Measurements from ENCODE around the gene NIT1. TPM values are rescaled to one million over a fixed set of nuclear protein-coding genes. Genes with fewer than 3 reads are reported as not detected.

NIT1 gene
- total and polyA plus RNA-seq, 8 donors, result 17.9 to 48.4 (median 20.1) TPM

DNA sequence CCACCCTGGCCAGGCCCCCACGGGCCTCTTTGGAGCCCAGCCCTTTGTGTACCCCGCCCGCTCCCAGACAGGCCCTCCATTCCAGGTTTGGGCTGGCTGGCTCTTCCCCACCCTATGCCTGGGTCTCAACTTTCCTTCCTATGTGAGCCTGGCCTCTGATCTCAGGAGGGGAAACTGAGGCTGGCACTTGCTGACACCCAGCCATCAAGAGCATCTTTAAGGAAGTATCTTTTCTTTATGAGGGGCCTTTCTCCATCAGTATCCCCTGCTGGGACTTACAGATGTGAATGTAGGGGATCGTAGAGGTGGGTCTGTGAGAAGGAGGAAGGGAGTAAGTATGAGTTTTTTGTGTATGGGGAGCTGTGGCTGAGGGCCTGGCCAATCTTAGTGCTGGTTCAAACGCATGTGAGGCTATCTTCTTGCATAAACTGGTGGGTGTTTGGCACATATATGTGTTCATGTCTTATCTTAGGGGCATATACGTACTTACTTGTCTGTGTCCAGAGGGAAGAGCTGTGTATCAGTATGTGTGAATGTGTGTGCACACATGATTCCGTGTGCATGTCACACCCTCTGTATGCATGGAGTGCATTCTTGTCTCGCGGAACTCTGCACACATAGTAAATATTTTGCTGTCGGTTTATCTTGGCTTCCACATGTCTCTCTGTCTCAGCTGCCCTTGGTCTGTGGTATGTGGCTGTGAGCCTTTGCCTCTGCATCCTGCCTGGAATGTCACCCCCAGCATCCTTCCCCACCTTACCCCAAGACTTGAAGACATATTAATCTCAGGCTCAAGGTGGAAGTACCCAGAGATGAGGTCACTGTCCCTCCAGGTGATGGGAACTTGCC, 33.9 kb upstream of the NIT1 start:
- H3K4me1 ChIP-seq, result peaks cover 0 to 24% (median 23%) of the 10 kb centered on the region in 3 donors
- no peaks in the 10 kb centered on the region for H3K27me3 ChIP-seq
- no peaks in the 10 kb centered on the region for H3K9me3 ChIP-seq
- intact Hi-C loops (cut with DNase I), result no loop called here
- H3K4me3 ChIP-seq, result no peak overlapping the region
- WGBS, 2 donors, result 42 to 46% methylated on average over 10 of the region's 10 CpGs
- H3K27ac ChIP-seq, result peak overlapping the region; percentile 20 to 81 (median 62)
- FAIRE-seq (no peak), DNase-seq (peak in 1 of 6 donors; percentile 23), ATAC-seq (no peak)
- TF ChIP-seq, protein P1, sequence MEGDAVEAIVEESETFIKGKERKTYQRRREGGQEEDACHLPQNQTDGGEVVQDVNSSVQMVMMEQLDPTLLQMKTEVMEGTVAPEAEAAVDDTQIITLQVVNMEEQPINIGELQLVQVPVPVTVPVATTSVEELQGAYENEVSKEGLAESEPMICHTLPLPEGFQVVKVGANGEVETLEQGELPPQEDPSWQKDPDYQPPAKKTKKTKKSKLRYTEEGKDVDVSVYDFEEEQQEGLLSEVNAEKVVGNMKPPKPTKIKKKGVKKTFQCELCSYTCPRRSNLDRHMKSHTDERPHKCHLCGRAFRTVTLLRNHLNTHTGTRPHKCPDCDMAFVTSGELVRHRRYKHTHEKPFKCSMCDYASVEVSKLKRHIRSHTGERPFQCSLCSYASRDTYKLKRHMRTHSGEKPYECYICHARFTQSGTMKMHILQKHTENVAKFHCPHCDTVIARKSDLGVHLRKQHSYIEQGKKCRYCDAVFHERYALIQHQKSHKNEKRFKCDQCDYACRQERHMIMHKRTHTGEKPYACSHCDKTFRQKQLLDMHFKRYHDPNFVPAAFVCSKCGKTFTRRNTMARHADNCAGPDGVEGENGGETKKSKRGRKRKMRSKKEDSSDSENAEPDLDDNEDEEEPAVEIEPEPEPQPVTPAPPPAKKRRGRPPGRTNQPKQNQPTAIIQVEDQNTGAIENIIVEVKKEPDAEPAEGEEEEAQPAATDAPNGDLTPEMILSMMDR (IDR thresholded peaks at IDR 0.05), result no peak
- no peaks in the 10 kb centered on the region for H3K36me3 ChIP-seq

DNA sequence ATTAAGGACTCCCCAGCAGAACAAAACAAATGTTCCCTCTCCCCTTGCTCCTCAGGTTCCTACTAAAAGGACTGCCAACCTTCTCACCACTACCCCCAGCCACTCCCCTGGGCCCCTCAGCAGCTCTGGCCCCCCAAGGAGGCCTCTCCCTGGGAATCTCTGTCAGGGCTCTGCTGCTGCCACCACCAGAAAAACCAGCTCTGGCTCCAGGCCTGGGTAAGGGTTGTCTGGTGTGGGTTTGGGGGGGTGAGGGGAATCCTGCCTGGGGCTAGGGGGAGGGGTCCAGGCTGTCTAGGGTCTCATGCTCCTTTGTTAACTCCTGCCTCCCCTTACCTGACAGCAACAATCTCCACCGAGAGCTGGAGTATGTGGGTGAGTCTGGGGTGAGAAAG, 33.3 kb upstream of the NIT1 start:
- Histone ChIP-seq H3K27ac (peak overlapping the region in 1 of 4 donors; percentile 79), H3K9me3 (no peaks in the 10 kb centered on the region), H3K4me1 (peaks cover 0 to 25% (median 25%) of the 10 kb centered on the region in 3 donors), H3K36me3 (no peaks in the 10 kb centered on the region), H3K4me3 (no peak overlapping the region), H3K27me3 (no peaks in the 10 kb centered on the region)
- ATAC-seq, result no peak
- FAIRE-seq, result no peak
- 91 to 96% methylated on average over 1 of the region's 1 CpG for WGBS, 2 donors
- intact Hi-C loops (cut with DNase I), result no loop called here
- TF ChIP-seq, protein P1 (IDR thresholded peaks at IDR 0.05), result no peak
- DNase-seq, result peak in 1 of 6 donors; percentile 46

DNA sequence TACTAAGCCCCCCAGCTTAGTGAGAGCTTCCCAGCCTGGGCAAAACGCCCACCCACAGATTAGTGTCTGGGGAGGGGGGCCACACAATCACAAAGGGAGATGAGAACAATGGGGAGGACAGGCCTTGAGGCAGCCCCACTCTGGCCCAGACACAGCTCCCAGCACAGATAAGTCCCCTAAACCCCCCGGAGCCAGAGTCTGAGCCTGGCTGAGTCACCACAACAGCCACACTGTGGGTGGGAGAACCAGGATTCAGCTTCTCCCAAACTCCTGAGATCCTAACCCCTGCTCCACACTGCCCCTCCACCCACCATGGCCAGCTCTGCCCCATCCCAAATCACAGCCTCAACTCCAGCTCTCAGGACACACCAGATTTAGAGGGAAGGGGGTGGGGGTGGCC, 32.7 kb upstream of the NIT1 start:
- intact Hi-C loops (cut with DNase I), result no loop called here
- H3K36me3 ChIP-seq, result no peaks in the 10 kb centered on the region
- TF ChIP-seq, protein P1 (IDR thresholded peaks at IDR 0.05), result no peak
- 65 to 69% methylated on average over 2 of the region's 2 CpGs for WGBS, 2 donors
- no peak overlapping the region for H3K4me3 ChIP-seq
- H3K27ac ChIP-seq, result peak overlapping the region in 1 of 4 donors; percentile 79
- peaks cover 0 to 31% (median 30%) of the 10 kb centered on the region in 3 donors for H3K4me1 ChIP-seq
- H3K27me3 ChIP-seq, result no peaks in the 10 kb centered on the region
- ATAC-seq (no peak), DNase-seq (peak in 1 of 6 donors; percentile 47), FAIRE-seq (no peak)
- H3K9me3 ChIP-seq, result no peaks in the 10 kb centered on the region

DNA sequence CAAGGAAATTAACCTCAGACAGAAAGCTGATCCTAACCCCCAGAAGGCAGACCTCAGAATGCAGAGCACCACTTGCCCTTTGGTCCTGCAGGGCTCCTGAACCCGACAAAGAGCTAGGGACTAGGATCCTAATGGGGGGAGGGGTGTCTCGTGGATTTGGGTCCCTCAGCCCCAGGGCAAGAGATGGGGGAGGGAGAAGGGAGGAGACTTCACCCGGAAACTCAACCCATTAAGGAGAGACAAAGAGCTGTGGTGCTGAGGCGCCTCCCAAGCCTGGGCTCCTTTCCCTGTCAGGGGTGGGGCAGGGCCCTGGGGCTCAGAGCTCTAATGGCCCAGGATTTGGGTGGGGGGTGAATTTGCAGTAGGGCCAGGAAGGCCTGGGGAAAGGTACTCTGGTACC, 31.4 kb upstream of the NIT1 start:
- Histone ChIP-seq H3K36me3 (no peaks in the 10 kb centered on the region), H3K9me3 (no peaks in the 10 kb centered on the region), H3K4me1 (peaks cover 0 to 32% (median 31%) of the 10 kb centered on the region in 3 donors), H3K27ac (no peak overlapping the region), H3K4me3 (no peak overlapping the region), H3K27me3 (no peaks in the 10 kb centered on the region)
- DNase-seq (peak in 1 of 6 donors; percentile 44), FAIRE-seq (no peak), ATAC-seq (no peak)
- intact Hi-C loops (cut with DNase I), result no loop called here
- 69 to 76% methylated on average over 4 of the region's 4 CpGs for WGBS, 2 donors
- TF ChIP-seq, protein P1 (IDR thresholded peaks at IDR 0.05), result no peak
